T-helper 2 cell treated with Interferon-gamma antibody and Interleukin-4, amounts not matched to agents 5 μg/mL and 100 μg/mL, for 36 hours (primary cell): Measurements from ENCODE around the gene EIF2B2.
"Not testable (repeated sequence)": the region's sequence is repeated elsewhere in the genome, so short reads cannot be mapped to it uniquely, and the experiment has no call there.

Source experiments
- DNase-seq: peaks from one replicate; pipeline ENCODE4 v3.0.0; 2021; ENCODE audit warnings: low spot score
- H3K27ac Mint-ChIP-seq: one replicate; pipeline ENCODE4 v1.8.0; 2021; ENCODE audit warnings: mild to moderate bottlenecking, mixed read lengths
- H3K27me3 Mint-ChIP-seq: one replicate; pipeline ENCODE4 v1.8.0; 2021; ENCODE audit warnings: low read depth, mixed read lengths
- H3K36me3 Mint-ChIP-seq: one replicate; pipeline ENCODE4 v1.8.0; 2021; ENCODE audit warnings: low read depth, mixed read lengths
- H3K4me1 Mint-ChIP-seq: one replicate; pipeline ENCODE4 v1.8.0; 2021; ENCODE audit warnings: low read depth, mixed read lengths
- H3K4me3 Mint-ChIP-seq: one replicate; pipeline ENCODE4 v1.8.0; 2022; ENCODE audit warnings: mild to moderate bottlenecking, moderate library complexity, mixed read lengths
- H3K9me3 Mint-ChIP-seq: one replicate; pipeline ENCODE4 v1.8.0; 2021; ENCODE audit warnings: mixed read lengths

The EIF2B2 gene

DNA sequence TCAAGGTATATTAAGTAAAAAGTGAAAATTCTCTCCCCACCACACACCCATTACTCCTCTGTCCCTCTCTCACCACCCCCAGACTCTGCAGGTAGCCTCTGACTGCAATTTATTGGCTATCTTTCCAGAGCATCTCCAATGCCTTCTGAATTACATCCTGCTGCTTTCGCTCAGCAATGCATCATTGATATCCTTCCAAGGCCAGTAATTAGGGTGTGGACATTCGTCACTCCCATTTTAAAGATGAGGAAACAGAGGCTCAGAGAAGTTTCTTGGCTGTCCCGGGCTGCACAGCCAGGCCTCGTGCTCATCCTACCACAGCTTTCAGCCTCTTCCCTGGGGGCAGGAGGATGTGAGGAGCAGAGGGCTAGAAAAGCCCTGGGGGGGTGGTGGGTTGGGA lies 23.7 kb upstream of the EIF2B2 start:
- Mint-ChIP-seq H3K9me3 (no peaks in the 10 kb centered on the region), H3K36me3 (no peaks in the 10 kb centered on the region), H3K4me3 (no peak overlapping the region), H3K27ac (no peak overlapping the region), H3K4me1 (no peaks in the 10 kb centered on the region), H3K27me3 (no peaks in the 10 kb centered on the region)
- DNase-seq, result no peak

DNA sequence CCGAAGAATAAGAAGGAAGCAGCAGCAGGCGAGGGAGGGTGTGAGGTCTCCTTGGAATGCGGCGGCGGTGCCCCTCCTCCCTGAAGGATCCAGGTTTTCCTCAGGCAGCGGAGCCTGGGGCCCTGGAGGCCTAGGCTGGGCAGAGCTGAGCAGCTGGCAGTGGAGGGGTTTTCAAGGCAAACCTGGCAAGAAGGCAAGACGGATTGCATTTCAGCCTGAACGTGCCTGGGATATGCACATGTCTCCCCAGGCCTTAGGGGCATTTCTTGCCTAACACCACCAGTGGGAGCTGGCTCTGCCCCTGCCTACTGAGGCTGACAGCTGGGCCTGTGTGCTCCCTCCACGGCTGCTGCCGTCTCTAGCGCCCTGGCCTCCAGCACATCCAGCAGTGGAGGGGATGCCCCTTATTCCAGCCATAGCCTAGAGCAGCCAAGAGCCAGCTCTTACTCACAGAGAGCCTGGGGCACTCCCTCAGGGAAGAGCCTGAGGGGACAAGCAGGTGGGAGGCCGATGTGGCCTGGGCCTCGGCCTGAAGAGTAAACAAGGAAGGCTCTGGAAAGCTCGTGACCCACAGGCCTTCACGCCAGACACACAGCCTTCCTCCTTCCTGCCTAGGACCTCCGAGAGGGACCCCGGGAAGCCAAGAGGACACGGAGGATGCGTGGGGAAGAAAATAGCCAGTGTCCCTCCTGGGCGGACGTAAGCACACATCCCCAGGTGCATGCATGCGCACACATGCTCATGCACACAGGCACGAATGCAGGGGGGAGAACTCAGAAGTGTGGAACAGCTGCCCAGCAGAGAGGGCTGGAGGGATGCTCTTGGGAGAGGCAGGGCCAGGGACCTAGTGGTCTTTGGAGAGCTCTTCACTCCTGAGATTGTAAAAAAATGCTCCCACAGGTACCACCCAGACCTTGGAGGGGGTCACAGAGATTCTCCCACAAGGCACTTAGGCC lies 23.0 kb upstream of the EIF2B2 start:
- Mint-ChIP-seq H3K9me3 (no peaks in the 10 kb centered on the region), H3K36me3 (no peaks in the 10 kb centered on the region), H3K27me3 (no peaks in the 10 kb centered on the region), H3K27ac (no peak overlapping the region), H3K4me1 (no peaks in the 10 kb centered on the region), H3K4me3 (no peak overlapping the region)
- no peak for DNase-seq

DNA sequence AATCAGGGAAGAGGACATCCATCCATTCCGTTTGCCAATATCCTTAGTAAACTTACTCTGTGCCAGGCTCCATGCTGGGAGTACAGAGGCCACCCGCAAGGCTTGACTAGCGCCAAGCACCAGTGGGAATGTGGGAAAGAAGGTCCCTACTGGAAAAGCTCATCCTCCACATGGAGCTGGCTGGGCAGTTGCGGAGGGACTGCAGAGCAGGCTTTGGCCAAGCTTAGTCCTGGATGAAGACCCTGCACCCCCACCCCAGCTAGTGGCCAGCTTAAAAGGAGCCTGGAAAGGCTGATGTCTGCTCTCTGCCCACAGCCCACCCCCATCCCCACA lies 22.4 kb upstream of the EIF2B2 start:
- DNase-seq, result no peak
- Mint-ChIP-seq H3K9me3 (no peaks in the 10 kb centered on the region), H3K4me3 (no peak overlapping the region), H3K27ac (no peak overlapping the region), H3K36me3 (no peaks in the 10 kb centered on the region), H3K4me1 (no peaks in the 10 kb centered on the region), H3K27me3 (no peaks in the 10 kb centered on the region)

GRCh38 chr14:74980731-74981461 lies 21.8 kb upstream of the EIF2B2 start:
- H3K36me3 Mint-ChIP-seq, result no peaks in the 10 kb centered on the region
- no peak overlapping the region for H3K4me3 Mint-ChIP-seq
- no peaks in the 10 kb centered on the region for H3K9me3 Mint-ChIP-seq
- no peak for DNase-seq
- H3K27ac Mint-ChIP-seq, result no peak overlapping the region
- no peaks in the 10 kb centered on the region for H3K4me1 Mint-ChIP-seq
- H3K27me3 Mint-ChIP-seq, result no peaks in the 10 kb centered on the region

GRCh38 chr14:74981462-74981782 lies 21.3 kb upstream of the EIF2B2 start:
- Mint-ChIP-seq H3K27ac (no peak overlapping the region), H3K27me3 (no peaks in the 10 kb centered on the region), H3K4me3 (no peak overlapping the region), H3K9me3 (no peaks in the 10 kb centered on the region), H3K36me3 (no peaks in the 10 kb centered on the region), H3K4me1 (no peaks in the 10 kb centered on the region)
- no peak for DNase-seq

- Mint-ChIP-seq H3K27me3 (no peaks in the 10 kb centered on the region), H3K4me3 (no peak overlapping the region), H3K4me1 (no peaks in the 10 kb centered on the region), H3K9me3 (no peaks in the 10 kb centered on the region), H3K27ac (no peak overlapping the region), H3K36me3 (no peaks in the 10 kb centered on the region)
- DNase-seq, result no peak
Observed at GRCh38 chr14:74981833-74982232, 20.9 kb upstream of the EIF2B2 start.

- Mint-ChIP-seq H3K27me3 (no peaks in the 10 kb centered on the region), H3K9me3 (no peaks in the 10 kb centered on the region), H3K4me3 (no peak overlapping the region), H3K4me1 (no peaks in the 10 kb centered on the region), H3K36me3 (no peaks in the 10 kb centered on the region), H3K27ac (no peak overlapping the region)
- no peak for DNase-seq
Observed at GRCh38 chr14:74982661-74983060, 20.1 kb upstream of the EIF2B2 start.

DNA sequence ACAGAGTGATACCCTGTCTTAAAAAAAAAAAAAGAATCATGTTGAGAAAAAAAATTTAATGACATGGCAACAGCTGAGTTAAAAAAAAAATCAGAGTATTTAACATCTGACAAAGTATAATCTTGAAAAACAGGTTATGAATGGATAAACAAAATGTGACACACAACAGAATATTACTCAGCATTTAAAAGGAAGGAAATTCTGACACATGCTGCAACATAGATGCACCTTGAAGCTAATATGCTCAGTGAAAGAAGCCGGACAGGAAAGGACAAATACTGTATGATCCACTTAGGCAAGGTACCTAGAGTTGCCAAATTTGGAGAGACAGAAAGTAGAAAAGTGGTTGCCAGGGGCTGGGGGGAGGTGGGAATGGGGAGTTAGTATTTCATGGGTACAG lies 19.4 kb upstream of the EIF2B2 start:
- Mint-ChIP-seq H3K4me1 (no peaks in the 10 kb centered on the region), H3K4me3 (no peak overlapping the region), H3K27me3 (no peaks in the 10 kb centered on the region), H3K9me3 (no peaks in the 10 kb centered on the region), H3K36me3 (no peaks in the 10 kb centered on the region), H3K27ac (no peak overlapping the region)
- no peak for DNase-seq

DNA sequence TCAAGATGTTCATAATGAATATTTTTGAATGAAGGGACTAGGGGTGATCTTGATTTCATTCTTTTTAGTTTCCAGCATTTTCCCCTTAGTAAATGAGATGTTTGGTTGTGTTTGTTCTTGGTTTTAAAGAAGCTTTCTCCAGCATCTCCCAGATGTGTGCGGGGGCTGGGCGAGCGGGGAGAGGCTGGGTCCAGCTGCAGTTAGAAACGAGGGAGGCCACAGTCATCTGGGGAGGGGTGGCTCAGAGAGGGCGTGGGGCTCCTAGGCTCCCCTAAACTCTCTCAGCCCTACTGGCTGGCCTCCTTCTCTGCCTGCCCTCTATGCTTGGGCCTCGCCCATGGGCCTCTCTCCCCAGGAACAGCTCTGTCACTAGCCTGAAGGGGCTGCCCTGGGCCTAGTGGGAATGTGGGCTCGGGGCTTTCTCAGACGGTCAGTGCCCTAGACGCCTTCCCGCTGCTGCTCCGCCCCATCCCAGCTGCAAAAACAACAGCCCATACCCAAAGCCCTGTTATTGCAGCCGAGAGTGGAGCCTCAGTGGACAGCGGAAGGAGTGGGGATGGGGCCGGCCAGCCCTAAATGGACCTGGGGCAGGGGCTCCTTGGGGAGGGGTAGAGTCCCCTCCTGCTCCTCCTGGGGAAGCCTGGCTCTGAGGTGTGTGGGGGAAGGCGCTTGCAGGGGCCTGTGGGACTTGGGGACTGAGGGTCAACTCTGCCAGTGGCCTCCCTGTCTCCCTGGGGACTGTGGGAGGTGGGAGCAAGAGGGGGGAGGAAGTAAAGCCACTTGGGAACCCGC lies 18.3 kb upstream of the EIF2B2 start:
- H3K9me3 Mint-ChIP-seq, result no peaks in the 10 kb centered on the region
- DNase-seq, result no peak
- no peaks in the 10 kb centered on the region for H3K36me3 Mint-ChIP-seq

DNA sequence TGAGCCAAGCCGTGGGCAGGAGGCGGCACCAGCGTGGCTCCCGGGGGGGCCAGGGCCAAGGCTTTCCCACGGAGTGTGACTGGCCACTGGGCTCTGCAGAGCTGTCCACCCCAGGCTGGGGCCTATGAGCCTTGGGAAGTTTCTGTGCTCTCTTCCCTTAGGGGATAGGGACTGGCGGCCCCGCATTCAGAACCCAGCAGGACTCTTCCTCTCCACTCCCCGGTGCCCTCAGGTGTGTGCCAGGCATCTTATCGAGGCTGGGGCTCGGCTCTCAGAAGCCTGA lies 17.8 kb upstream of the EIF2B2 start:
- no peaks in the 10 kb centered on the region for H3K4me1 Mint-ChIP-seq
- no peak overlapping the region for H3K4me3 Mint-ChIP-seq
- no peaks in the 10 kb centered on the region for H3K27me3 Mint-ChIP-seq
- no peaks in the 10 kb centered on the region for H3K9me3 Mint-ChIP-seq
- no peaks in the 10 kb centered on the region for H3K36me3 Mint-ChIP-seq
- H3K27ac Mint-ChIP-seq, result no peak overlapping the region
- no peak for DNase-seq

More for the DNA sequence above, 18.3 kb upstream of the EIF2B2 start:
- Mint-ChIP-seq H3K4me1 (no peaks in the 10 kb centered on the region), H3K27ac (no peak overlapping the region), H3K4me3 (no peak overlapping the region), H3K27me3 (no peaks in the 10 kb centered on the region)

DNA sequence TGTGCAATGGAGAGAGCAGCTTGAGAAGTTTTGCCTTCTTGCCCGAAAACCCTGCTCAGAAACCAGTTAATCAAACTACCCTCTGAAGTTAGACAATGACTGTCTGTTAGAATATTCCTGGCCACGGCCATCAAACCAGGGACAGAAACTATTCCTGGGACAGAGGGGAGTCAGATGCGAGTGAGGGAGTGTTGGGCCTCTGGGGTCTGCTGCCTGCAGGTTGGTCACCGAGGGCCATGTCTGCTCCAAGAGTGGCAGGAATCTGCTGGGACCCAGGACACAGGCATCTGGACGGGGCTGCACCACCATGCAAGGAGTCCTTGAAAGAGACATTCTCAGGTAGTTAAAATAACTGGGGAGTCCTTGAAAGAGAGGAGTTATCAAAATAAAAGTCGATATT lies 16.9 kb upstream of the EIF2B2 start:
- Mint-ChIP-seq H3K4me1 (no peaks in the 10 kb centered on the region), H3K4me3 (no peak overlapping the region), H3K27me3 (no peaks in the 10 kb centered on the region), H3K36me3 (no peaks in the 10 kb centered on the region), H3K9me3 (no peaks in the 10 kb centered on the region), H3K27ac (no peak overlapping the region)
- DNase-seq, result no peak

DNA sequence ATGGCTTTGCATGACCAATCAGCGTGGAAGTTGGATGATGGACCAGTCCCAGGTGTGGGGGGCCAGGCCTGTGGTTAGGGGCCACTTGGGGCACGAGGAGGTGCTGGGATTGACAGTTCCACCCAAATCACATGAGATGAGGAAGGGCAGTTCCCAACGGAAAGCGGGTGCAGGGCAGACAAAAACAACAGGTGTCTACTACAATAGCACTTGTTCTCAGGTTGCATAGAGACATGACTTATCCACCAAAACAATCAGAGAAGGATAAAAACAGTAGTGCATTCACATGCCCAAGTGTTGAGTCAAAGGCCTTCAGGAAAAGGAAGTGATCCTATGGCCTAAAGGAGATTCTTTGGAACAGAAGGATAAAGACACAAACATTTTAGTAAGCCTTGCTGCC lies 14.6 kb upstream of the EIF2B2 start:
- no peak overlapping the region for H3K4me3 Mint-ChIP-seq
- H3K27ac Mint-ChIP-seq, result no peak overlapping the region
- no peaks in the 10 kb centered on the region for H3K9me3 Mint-ChIP-seq
- no peak for DNase-seq
- H3K27me3 Mint-ChIP-seq, result peaks cover under 1% of the 10 kb centered on the region
- H3K4me1 Mint-ChIP-seq, result no peaks in the 10 kb centered on the region
- H3K36me3 Mint-ChIP-seq, result no peaks in the 10 kb centered on the region

DNA sequence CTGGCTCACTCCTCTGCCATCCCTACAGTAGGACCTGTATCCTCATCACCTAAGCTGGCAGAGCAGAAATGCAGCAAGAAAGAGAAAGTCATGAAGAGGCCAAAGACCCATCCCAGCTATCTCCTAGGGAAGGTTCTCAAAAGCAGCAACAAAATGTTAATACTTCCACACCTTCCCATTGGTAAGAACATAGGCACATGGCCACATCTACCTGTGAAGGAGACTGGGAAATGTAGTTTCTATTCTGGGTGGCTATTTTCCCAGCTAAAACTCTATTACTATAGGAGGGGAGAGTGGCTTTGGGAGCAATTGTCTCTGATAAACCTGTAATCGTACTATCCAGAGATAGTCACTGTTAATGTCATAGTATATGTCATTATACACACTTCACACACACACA lies 13.7 kb upstream of the EIF2B2 start:
- H3K27ac Mint-ChIP-seq, result no peak overlapping the region
- peaks cover 4% of the 10 kb centered on the region for H3K27me3 Mint-ChIP-seq

DNA sequence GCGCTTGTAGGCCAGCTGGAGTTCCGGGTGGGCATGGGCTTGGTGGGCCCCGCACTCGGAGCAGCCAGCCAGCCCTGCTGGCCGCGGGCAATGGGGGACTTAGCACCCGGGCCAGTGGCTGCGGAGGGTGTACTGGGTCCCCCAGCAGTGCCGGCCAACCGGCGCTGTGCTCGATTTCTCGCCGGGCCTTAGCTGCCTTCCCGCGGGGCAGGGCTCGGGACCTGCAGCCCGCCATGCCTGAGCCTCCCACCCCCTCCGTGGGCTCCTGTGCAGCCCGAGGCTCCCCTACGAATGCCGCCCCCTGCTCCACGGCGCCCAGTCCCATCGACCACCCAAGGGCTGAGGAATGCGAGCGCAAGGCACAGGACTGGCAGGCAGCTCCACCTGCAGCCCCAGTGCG lies 8.5 kb upstream of the EIF2B2 start:
- not testable (repeated sequence) for DNase-seq, H3K27ac Mint-ChIP-seq, H3K4me3 Mint-ChIP-seq, H3K36me3 Mint-ChIP-seq, H3K4me1 Mint-ChIP-seq, H3K9me3 Mint-ChIP-seq
- H3K27me3 Mint-ChIP-seq, result peaks cover 11% of the 10 kb centered on the region

More for the DNA sequence above, 13.7 kb upstream of the EIF2B2 start:
- no peaks in the 10 kb centered on the region for H3K4me1 Mint-ChIP-seq
- DNase-seq, result no peak
- no peaks in the 10 kb centered on the region for H3K36me3 Mint-ChIP-seq
- no peak overlapping the region for H3K4me3 Mint-ChIP-seq
- no peaks in the 10 kb centered on the region for H3K9me3 Mint-ChIP-seq
